ENCODE data around the gene SOCS7.
"Not testable (repeated sequence)": the region's sequence is repeated elsewhere in the genome, so short reads cannot be mapped to it uniquely, and the experiment has no call there.

Gene SOCS7

DNA sequence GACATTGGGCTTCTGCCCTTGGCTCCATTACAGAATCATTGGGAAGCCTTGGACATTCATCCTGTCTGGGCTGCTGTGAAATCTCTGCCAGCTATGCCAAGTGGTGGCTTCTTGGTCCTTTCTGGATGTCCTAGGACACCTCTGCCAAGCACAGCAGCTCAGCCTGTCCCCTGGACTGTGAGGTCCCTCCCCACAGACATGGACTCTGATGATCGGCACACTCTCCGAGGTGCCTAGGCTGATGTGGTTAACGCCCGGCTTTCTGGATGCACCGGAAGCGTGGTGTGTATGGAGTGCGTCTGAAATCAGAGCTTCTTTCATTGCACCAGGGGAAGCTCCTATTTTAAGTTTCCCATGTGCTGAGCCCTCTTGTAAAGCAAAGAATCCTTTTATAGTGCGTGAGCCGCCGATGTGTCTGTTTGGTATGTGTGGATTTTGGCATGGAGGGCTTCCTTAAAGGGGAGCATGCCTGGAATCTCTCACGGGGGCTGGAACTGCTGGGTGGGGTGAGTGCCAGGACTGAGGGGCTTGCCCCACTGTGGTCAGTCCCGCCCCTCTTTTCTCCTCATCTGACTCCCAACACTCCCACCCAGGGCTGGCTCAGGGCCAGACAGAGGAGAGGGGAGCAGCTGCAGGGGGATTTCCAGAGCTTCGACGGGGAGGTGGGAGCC lies 69.7 kb downstream of the SOCS7 start:
- DNase-seq (ENCODE audit: low spot score): no peak

DNA sequence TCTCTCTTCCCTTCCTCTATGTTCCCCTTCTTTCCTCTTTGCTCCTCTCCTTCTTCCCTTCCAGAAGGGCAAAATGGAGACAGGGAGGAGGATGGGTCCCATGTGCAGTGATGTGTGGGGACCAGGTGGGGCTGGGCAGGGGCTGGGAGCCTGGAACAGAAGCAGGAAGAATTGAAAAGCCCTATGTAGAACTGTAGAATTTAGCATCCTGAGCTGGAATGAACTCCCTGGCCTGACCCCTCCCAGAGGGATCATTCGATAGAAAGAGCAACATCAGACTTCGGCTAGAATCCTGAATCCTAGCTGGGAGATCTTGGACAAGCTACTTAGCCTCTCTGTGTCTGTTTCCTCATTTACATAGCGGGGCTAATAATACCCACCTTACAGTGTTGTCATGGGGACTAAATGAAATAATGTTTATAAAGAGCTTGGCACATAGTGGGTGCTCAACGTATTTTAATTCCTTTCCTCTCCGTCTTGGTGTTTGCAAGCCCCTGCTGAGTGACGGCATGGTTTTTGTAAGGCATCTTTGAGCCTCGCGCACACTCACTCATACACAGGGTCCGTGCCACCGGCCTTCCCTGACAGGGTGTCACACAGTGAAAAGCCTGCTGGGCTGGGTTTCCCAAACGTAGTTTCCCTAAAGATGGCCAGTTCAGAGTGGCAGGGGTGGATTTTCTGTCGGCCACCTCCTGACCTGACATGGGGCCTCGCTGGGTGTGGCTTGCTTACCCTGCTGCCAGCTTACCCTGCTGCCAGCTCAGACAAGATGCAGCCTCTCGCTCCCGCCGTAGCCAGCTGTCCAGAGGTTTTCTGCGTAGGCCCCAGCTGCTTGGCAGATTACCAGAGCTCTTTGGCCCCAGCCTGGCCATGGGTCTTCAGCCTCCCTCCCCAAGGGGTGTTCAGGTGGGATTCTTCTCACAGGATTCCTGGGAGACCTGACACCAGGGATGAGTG lies 70.5 kb downstream of the SOCS7 start:
- no peak for DNase-seq (ENCODE audit: low spot score)

DNA sequence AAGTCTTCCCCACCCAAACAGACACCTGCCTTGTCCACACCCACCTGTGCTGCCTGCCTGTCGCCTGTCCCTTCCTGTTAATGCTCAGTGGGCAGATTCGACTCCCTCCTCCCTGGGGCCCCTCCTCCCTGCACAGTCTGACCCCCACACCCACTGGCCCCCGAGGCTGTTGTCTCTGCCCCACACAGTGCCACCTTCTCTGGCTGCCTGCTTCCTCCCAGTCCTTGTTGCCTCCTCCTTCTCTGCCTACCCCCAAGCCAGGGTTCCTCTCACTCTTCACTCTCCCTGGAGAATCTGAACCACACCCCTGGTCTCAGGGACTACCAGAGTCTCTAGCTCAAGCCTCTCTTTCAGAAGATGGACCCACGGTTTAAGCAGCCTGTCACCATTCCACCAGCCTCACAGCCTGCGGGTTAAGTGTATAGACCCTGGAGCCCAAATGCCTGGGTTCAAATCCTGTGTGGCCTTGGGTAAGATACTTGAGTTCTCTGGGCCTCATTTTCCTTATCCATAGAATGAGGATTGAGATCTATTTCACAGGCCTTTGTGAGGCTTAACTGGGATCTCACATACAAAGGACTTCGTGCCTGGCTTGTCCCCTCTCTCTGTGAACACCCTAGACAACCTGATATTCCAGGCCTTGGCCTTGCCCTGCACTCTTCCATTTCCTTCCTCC lies 72.8 kb downstream of the SOCS7 start:
- no peak for DNase-seq (ENCODE audit: low spot score)

DNA sequence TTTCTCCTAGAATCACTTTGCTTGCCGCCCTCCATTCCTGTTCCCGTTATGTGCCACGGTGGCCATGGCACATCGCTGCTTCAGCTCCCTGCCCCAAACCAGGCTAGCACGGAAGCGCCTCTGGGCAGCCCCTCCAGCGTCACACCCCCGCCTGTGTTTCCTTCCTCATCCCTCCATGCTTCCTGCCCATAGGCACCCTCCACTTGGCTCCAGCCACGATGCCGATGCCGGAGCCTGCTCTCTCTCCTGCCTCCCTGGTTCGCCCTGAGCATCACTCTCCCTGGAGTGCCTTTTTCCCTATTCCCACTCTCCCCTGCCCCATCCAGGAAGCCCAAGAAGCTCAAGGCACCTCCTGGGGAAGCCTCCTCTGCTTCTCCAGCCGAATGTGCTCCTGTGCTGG lies 73.4 kb downstream of the SOCS7 start:
- DNase-seq (ENCODE audit: low spot score): no peak

DNA sequence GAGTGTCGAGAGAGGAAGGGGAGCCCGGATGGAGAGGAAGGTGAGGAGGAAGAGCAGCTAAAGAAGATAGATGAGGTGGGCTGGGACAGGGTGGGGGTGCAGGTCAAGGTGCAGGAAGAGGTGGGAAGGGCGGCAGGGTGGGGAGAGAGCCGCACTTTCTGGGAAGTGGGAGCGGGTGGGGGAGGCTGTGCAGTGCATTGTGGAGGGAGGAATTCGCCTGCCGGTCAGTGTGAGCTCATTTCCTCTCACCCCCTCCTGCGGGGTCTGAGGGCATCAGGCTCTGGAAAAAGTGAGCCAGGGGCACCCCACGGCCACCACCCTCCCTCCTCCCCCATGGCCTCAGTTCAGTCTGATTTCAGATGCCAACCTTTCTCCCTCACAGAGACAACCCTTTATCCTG lies 74.1 kb downstream of the SOCS7 start:
- no peak for DNase-seq (ENCODE audit: low spot score)

DNA sequence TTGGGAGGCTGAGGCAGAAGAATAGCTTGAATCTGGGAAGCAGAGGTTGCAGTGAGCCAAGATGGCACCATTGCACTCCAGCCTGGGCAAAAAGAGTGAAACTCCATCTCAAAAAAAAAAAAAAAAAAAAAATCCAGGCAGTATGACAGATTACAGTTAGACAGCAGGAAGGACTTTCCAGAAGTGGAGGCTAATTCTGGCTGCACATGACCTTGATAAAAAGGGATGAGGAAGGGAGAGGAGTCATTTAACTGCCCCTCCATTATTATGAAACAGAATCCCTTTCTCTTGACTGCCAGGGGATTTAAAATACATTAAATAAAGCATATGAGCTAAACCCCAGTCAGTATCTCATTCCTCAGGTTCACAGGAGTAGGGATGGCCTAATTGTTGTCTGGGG lies 74.8 kb downstream of the SOCS7 start:
- DNase-seq (ENCODE audit: low spot score): no peak

DNA sequence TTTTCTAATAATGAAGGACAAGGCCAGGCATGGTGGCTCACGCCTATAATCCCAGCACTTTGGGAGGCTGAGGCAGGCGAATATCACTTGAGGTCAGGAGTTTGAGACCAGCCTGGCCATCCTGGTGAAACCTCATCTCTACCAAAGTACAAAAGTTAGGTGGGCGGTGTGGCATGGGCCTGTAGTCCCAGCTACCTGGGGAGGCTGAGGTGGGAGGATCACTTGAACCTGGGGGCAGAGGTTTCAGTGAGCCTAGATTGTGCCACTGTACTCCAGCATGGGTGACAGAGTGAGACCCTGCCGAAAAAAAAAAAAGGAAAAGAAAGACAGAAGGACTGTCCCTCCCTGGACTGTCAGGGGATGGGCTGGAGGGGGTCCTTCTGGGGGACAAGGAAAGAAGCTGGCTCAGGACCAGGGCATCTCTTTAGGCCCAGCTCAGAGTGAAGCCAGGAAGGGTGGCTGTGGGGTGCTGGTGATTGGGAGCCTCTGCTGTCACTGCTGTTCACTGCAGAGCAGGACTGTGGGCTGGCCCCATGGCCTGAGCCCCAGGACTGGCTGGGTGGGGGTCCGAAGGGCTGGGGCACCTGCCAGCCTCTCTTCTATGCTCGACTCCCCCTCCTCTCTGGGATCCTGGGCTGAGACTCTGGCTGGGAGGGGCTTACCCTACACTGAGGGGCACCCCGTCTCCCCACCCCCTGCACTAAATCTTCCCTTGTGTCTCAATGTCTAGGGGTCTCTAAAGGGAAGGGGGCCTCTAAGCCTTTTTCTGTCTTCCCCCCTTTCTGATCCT lies 75.7 kb downstream of the SOCS7 start:
- DNase-seq (ENCODE audit: low spot score): no peak

DNA sequence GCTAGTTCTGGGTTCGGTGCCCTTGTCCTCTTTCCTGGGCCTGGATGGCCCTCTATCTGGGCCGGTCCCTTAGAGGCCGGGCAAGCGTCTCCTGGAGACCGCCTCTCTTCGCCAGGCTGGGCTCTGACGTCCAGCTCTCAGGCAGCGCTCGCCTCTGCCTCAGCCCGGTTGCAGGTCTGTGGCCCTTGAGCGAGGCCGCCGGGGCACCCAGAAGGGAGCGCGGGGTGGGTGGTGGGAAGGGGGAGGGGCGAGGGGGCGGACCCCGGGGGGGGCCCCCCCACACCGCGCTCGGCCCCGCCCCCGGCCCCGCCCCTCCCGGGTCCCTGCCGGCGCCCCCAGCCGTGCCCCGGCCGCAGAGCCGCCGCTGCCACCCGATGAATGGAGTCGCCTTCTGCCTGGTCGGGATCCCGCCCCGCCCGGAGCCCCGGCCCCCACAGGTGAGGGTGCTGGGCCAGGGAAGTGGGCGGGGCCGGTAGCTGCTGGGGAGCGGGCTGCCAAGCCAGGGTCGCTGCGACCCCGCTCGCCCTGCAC lies 76.5 kb downstream of the SOCS7 start, which contains the start of gene ARHGAP23:
Gene ARHGAP23 (plus strand): TSS at position 353 of the 531 bp plus-strand sequence. CDS start 22 bp downstream, at position 375.
- DNase-seq (ENCODE audit: low spot score): no peak

DNA sequence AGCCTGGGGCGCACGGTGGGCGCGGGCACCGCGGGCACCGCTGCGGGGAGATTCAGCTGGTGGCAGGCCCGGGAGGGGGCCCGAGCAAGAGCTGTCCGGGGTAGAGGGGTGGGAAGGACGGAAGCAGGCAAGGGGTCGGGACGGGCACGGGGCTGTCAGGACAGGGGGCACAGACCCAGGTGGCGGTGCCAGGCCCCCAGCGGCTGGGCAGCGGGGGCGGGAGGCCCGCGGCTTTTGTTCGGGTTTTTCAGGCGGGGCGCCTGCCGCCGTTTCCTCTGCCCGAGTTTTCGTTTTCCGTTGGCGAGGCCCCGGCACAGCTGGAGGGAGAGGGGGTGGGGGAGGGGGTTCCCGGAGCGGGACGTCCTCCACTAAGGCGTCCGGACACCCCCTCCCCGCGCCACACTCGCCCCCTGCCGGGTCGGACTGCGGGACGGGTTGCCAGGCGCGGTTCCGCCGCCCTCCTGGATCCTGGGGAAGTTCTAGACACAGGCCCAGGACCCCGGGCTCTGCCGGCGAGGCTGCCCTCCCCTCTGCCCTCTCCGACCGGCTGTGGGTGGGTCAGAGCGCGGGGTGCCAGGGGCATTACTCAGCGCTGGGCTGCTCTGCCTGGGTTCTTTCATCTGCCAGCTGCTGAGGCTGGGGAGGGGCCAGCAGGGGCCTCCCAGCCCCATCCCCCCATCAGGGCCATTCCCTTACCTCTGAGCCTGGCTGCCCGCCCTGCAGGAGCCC lies 77.2 kb downstream of the SOCS7 start:
- no peak for DNase-seq (ENCODE audit: low spot score)

DNA sequence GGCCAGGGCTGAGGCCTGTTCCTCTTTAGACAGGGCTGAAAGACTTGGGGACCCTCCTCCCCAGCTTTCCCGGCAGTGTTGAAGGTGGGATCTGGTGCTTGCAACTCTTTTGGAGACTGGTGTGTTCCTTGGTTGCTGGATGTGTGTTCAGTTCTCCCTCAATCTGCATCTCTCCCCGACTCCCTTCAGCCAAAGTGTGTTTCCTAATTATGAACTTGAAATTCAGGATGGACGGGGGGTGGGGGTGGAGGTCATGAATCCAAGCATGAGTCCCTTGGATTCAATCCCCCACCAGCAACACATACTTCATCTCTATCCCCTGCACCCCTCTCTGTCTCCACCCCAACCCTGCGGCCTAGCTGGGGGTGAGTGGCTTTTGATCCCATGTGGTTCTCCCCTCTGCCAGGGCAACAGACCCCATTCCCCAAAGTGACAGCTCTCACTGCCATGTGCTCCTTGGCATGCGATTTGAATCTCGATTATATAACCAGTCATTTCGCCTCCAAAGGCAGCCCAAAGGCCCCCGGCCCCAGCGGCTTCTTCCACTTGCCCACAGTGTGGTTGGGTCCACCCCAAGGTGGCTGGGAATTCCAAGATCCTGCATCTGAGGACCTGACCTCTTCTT lies 77.9 kb downstream of the SOCS7 start:
- no peak for DNase-seq (ENCODE audit: low spot score)

DNA sequence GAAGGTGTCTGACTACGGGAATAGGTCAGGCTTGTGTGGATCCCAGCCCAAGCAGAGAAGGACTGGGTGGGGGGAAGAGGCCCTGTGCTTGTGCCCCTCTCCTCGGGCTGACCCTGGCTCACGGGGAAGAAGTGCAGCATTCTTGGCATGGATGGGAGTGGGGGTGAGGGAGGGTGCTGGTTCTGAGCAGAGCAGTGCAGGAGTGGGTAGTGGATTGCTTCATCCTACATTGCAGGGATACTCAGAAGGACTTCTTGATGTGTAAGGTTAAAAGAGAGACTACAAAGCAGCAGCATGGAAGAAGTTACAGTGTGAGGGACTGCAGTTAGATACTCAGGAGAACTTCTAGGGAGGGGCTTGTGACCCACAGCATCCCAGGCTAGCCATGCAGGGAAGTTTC lies 78.7 kb downstream of the SOCS7 start:
- DNase-seq (ENCODE audit: low spot score): no peak

DNA sequence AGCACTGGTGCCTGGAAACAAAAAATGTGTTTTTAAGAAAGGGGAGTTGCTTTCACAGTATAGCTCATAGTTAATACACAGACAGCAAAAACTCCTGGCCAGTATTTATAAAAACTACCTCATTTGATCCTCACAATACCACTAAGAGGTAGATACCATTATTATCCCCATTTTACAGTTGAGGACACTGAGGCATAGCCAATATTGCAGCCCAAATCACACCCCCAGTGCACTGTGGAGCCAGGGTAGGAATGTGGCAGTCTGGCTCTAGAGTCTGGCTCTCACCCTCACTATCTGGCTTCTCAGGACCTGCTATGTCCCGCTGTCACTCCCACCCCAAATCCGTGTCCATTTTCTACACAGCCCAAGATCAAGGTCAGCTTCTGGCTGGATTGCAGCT lies 79.2 kb downstream of the SOCS7 start:
- no peak for DNase-seq (ENCODE audit: low spot score)

DNA sequence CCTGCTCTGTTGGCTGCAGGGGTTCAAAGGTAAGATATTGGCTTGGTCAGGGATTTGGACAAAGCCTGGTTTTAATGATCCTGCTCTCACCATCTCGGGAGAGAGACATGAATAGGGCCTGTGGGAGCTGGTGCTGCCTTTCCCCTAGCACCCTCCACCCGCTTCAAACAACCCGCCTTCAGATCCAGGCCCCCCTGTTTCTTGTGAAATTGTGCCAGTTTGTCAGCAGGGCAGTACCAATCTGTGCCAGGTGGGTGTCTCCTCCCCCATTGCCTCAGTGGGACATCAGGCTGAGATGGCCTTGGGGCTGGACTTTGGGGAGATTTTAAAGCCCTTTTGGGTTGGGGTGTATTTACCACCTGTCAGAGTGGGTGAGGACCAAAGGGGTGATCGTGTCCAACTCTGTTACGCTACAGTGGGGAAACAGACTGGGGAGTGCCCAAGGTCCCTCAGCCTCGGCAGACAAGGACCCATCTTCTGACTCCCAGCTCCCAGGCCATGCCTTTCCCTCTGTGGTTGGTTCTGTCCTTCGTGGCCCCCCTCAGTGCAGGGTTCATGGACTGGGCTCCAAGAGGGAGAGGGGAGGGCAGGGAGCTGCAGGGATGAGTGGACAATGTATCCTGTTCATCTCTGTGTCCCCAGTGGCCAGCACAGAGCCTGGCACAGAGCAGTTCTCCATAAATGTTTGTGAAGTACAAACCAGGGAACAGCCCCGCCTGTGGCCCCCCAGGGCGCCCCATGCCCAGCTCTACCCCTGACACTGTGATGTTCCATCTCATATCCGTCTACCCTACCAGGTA lies 79.9 kb downstream of the SOCS7 start:
- no peak for DNase-seq (ENCODE audit: low spot score)

DNA sequence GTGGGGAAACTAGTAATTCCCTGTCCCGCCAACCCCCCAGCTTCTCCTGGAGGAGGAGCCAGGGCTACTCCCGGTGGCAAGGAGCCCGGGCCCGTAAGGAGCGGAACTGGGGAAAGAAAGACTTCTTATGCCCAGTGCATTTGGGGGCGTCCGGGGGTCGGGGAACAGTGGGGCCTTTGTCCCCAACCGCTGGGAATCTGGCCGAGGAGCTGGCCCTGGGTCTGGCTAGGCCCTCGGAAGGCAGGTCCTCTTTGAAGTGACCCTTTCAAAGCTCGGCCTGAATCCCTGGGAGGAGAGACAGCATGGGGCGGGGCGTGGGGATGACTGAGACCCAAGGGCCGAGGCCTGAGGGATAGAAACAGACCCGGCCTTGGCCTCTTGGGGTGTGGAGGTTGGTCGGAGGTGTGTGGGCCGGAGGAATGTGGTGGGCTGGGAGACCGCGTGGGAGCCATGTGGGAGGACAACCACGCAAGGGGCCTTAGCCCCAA lies 82.6 kb downstream of the SOCS7 start:
- no peak for DNase-seq (ENCODE audit: low spot score)

DNA sequence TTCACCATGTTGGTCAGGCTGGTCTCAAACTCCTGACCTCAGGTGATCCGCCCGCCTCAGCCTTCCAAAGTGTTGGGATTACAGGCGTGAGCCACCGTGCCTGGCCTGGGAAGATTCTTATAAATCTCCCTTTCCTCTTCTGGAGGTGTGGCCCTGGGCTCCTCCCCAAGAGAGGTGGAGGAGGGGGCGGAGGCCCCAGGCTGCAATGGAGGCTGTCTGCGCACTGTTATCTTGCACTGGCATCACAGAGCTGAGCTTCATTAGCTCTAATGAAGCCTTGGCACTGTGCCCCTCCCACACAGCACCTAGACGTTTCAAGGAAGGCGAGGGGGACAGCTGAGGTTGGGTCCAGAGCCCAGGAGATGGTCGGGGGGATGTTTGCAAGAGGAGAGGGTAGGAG lies 84.2 kb downstream of the SOCS7 start:
- no peak for DNase-seq (ENCODE audit: low spot score)

DNA sequence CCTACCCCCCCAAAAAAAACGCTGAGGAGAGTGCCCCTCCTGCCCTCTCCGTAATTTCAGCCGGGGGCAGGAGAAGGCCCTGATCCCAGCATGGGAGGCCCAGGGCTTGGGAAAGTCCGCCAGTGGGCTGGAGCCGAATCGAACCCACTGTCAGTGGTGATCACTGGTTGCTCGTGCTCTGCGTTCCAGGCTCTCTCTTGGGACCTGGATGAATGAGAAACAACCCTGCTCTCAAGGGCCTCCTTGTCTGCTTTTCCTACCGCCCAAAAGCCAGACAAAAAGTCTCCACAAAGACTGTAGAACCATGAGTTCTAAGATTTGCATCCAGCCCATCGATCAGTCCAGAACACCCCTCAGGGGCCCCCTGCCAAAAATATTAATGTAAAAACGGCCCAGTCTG lies 84.7 kb downstream of the SOCS7 start:
- no peak for DNase-seq (ENCODE audit: low spot score)

DNA sequence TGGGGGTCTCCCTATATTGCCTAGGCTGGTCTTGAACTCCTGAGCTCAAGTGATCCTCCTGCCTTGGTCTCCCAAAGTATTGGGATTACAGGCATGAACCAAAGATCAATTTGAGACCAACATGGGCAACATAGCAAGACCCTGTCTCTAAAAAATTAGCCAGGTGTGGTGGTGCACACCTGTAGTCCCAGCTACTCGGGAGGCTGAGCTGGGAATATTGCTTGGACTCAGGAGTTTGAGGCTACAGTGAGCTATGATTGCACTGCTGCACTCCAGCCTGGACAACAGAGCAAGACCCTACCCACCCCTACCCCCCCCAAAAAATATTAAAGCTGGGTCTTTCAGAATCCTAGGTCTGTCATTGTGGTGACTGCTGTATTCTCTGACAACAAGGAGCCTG lies 85.7 kb downstream of the SOCS7 start:
- DNase-seq (ENCODE audit: low spot score): not testable (repeated sequence)

DNA sequence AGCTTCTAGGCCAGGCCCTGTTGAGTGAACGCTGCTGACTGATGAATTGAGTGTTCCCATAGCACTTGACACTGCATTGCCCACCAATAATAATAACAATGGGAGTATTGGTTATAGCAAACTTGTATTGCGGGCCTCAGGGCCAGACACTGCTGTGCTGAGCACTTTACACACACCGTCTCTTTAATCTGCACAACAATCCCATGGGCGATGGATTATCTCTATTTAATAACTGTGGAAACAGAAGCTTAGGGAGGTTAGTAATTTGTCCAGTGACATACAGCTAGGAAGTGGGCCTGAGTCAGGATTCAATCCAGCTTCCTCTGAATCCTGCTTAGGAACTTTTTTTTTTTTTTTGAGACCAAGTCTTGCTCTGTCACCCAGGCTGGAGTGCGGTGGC lies 87.8 kb downstream of the SOCS7 start:
- no peak for DNase-seq (ENCODE audit: low spot score)

DNA sequence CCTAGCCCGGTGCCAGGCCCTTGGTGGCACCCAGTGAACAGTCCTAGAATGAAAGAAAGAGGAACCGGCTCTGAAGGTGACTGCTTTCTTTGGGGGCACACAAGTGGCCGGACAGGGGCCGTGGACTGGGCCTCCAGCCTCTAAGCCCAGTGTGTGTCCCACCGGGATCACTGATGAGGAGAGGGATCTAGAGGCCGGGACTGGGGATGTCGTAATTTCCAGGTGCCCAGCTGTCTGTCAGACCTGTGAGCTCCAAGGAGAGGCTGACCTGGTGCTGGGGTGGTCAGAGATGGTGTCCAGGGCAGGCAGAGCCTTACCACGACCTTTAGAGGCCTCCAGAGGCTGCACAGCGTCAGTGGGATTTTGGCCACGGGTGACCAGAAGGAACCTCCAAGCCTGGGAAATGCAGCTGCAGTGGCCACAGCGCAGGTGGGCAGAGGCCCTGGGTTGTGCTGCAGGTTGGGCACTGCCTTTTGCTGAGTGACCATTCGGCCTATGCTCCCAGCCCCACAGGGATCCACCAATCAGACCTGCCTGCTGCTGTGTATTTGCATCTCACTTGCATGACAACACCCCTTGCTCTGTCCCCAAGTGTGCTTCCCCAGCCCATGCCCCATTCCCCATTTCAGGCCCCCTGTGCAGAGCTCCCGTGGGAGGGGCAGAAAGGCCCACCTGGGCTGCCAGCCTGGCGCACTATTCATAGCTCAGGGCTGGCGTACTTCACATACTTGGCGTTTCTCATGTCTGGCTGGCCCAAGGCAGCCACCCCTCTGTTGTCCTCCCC lies 89.2 kb downstream of the SOCS7 start:
- DNase-seq (ENCODE audit: low spot score): no peak
